Keratinocyte (primary cell): ENCODE measurements around the gene SHROOM4. TPM values are rescaled to one million over a fixed set of nuclear protein-coding genes. Genes with fewer than 3 reads are reported as not detected.

Experiments used
- DNase-seq: peaks from one replicate; pipeline ENCODE4 v3.0.0-alpha.2; 2011; ENCODE audit warnings: low read depth, missing footprints, low spot score
- FAIRE-seq: peaks from 2 replicates; lab custom pipeline; 2011; peaks lifted over from hg19 to GRCh38; lab: Jason Lieb, UNC
- H2AFZ ChIP-seq: 2 replicates; pipeline ENCODE4 v1.6.0; 2012; ENCODE audit warnings: low read length, control low read depth, inconsistent platforms; ENCODE audit not compliant: control insufficient read depth
- H3K27ac ChIP-seq: 2 replicates; pipeline ENCODE4 v1.5.1; 2011; ENCODE audit warnings: low read length; ENCODE audit not compliant: control insufficient read depth, insufficient read depth
- H3K27me3 ChIP-seq: 3 replicates; pipeline ENCODE4 v1.6.0; 2011; ENCODE audit warnings: low read length; ENCODE audit not compliant: control insufficient read depth, insufficient read depth; ENCODE audit errors: extremely low read depth
- H3K36me3 ChIP-seq, 2 experiments: 2 replicates in 1 of 2; 3 replicates in 1 of 2; pipeline ENCODE4 v1.5.1; 2011; ENCODE audit warnings: low read length in 2 of 2, mild to moderate bottlenecking in 1 of 2; ENCODE audit not compliant: control insufficient read depth in 2 of 2, insufficient read depth in 2 of 2; ENCODE audit errors: extremely low read depth in 1 of 2
- H3K4me1 ChIP-seq: 3 replicates; pipeline ENCODE4 v1.5.1; 2011; ENCODE audit warnings: low read length; ENCODE audit not compliant: control insufficient read depth, insufficient read depth; ENCODE audit errors: extremely low read depth
- H3K4me2 ChIP-seq: 3 replicates; pipeline ENCODE4 v1.6.0; 2011; ENCODE audit warnings: low read depth, low read length; ENCODE audit not compliant: control insufficient read depth, insufficient read depth; ENCODE audit errors: extremely low read depth
- H3K4me3 ChIP-seq, 3 experiments: fragments of 200-600 bp in 1 of 3; sonication (generic) in 1 of 3; 2 replicates in 2 of 3; 3 replicates in 1 of 3; pipeline ENCODE4 v1.5.1; 2011 to 2016; ENCODE audit warnings: low read length in 3 of 3, mild to moderate bottlenecking in 3 of 3, control low read depth in 2 of 3, inconsistent platforms in 1 of 3, low read depth in 1 of 3, mixed read lengths in 1 of 3, mixed run types in 1 of 3, moderate library complexity in 1 of 3; ENCODE audit not compliant: control insufficient read depth in 2 of 3, insufficient read depth in 2 of 3; ENCODE audit errors: extremely low read depth in 1 of 3
- H3K79me2 ChIP-seq: 2 replicates; pipeline ENCODE4 v1.6.0; 2012; ENCODE audit warnings: low read length; ENCODE audit not compliant: control insufficient read depth, insufficient read depth
- H3K9ac ChIP-seq: 3 replicates; pipeline ENCODE4 v1.6.0; 2011; ENCODE audit warnings: low read length; ENCODE audit not compliant: control insufficient read depth, insufficient read depth; ENCODE audit errors: extremely low read depth
- H3K9me1 ChIP-seq: 3 replicates; pipeline ENCODE4 v1.6.0; 2011; ENCODE audit warnings: low read length; ENCODE audit not compliant: control insufficient read depth, insufficient read depth; ENCODE audit errors: extremely low read depth
- H3K9me3 ChIP-seq: 2 replicates; pipeline ENCODE4 v1.5.1; 2012; ENCODE audit warnings: low read depth, low read length; ENCODE audit not compliant: control insufficient read depth
- H4K20me1 ChIP-seq: 3 replicates; pipeline ENCODE4 v1.6.0; 2011; ENCODE audit warnings: low read length; ENCODE audit not compliant: control insufficient read depth, insufficient read depth; ENCODE audit errors: extremely low read depth
- CTCF ChIP-seq, 3 experiments: IDR thresholded peaks in 1 of 3; conservative IDR thresholded peaks in 1 of 3; optimal IDR thresholded peaks in 1 of 3; 2 replicates in 2 of 3; 3 replicates in 1 of 3; pipeline versions ENCODE3 to v1.5.1; 2011; ENCODE audit warnings: low read length in 3 of 3, mild to moderate bottlenecking in 3 of 3, moderate library complexity in 2 of 3, control low read depth in 1 of 3, inconsistent platforms in 1 of 3; ENCODE audit not compliant: insufficient read depth in 2 of 3; ENCODE audit errors: extremely low read depth in 1 of 3
- EZH2 ChIP-seq: IDR thresholded peaks from one replicate; pipeline ENCODE4 v1.6.1; 2012; ENCODE audit warnings: inconsistent platforms, mild to moderate bottlenecking, low read length, moderate library complexity
- dilution Hi-C: fragments of 300-500 bp; cut with MboI; formaldehyde crosslinking; loops from one replicate; pipeline ENCODE4 v1.7.0; 2020; ENCODE audit warnings: low sequenced_read_pairs; ENCODE audit not compliant: extremely low pct_ligation_motif_present
- polyA plus RNA-seq, 5 experiments: library from polyadenylated mRNA; depleted of rRNA in 3 of 5; stranded (reverse) in 3 of 5; stranded (forward) in 1 of 5; unstranded in 1 of 5; fragments of >200 nt; gene quantifications; 1 replicate in 1 of 5; 2 replicates in 3 of 5; 3 replicates in 1 of 5; pipeline versions ENCODE4 v1.2.1 to v1.2.3, GENCODE V29; 2011 to 2012; ENCODE audit warnings: missing spikeins in 2 of 5, low read depth in 1 of 5, low replicate concordance in 1 of 5

The SHROOM4 gene
- polyA plus RNA-seq, 1 donor (not counting 4 experiments of a cell fraction or from before 2014, with no cell fraction given), result 0.50 TPM

DNA sequence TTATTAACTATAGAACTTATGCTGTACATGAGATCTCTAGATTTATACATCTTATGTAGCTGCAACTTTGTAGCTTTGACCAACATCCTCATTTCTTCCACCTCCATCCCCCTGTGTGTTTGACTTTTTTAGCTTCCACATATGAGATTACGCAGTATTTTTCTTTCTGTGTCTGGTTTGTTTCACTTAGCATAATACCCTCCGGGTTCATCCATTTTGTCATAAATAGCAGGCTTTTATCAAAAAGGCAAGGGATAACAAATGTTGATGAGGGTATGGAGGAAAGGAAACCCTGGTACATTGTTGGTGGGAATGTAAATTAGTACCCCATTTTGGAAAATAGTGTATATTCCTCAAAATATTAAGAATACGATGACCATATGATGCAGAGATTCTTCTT is 227.0 kb downstream of the SHROOM4 start:
- H3K9ac ChIP-seq, result no peak overlapping the region
- H3K9me1 ChIP-seq, result no peaks in the 10 kb centered on the region
- no peak overlapping the region for H2AFZ ChIP-seq
- DNase-seq, result no peak
- TF ChIP-seq CTCF (optimal IDR thresholded peaks at IDR 0.05 in 1 of 3, IDR thresholded peaks at IDR 0.05 in 1 of 3, conservative IDR thresholded peaks at IDR 0.05 in 1 of 3; ENCODE audit: extremely low read depth in 1 of 3, insufficient read depth in 2 of 3, low read length in 3 of 3) (no peak), EZH2 (no peak)
- no peaks in the 10 kb centered on the region for H3K4me1 ChIP-seq
- no peak overlapping the region for H3K27ac ChIP-seq
- no peaks in the 10 kb centered on the region for H3K9me3 ChIP-seq
- no peak overlapping the region for H3K4me2 ChIP-seq
- dilution Hi-C loops, result no loop called here
- H4K20me1 ChIP-seq, result no peaks in the 10 kb centered on the region
- no peak overlapping the region for H3K4me3 ChIP-seq
- FAIRE-seq, result no peak
- H3K27me3 ChIP-seq, result no peaks in the 10 kb centered on the region
- no peaks in the 10 kb centered on the region for H3K36me3 ChIP-seq
- H3K79me2 ChIP-seq, result no peaks in the 10 kb centered on the region

DNA sequence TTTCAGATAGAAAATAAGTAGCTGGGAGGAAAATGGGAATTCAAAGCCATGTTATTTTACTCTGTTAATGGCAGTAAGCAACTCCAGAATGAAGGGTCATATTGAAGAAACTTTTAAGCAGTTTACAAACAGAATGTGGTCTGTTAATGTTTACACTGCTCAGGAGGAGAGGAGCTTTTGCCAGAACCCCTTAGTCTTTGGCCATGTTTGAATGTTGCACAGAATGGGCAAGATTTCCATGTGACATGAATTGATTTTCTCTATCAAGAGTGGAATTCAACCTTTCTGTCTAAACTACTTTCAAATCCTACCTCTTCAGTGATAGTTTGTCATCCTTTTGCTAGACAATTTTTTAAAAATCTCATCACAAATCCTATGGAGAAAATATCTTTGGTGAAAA is 227.6 kb downstream of the SHROOM4 start:
- Histone ChIP-seq H3K27ac (no peak overlapping the region), H2AFZ (no peak overlapping the region), H3K4me2 (no peak overlapping the region), H3K9me1 (no peaks in the 10 kb centered on the region), H3K4me1 (no peaks in the 10 kb centered on the region), H3K36me3 (no peaks in the 10 kb centered on the region), H4K20me1 (no peaks in the 10 kb centered on the region), H3K79me2 (no peaks in the 10 kb centered on the region), H3K4me3 (no peak overlapping the region), H3K9ac (no peak overlapping the region), H3K27me3 (no peaks in the 10 kb centered on the region), H3K9me3 (no peaks in the 10 kb centered on the region)
- no peak for FAIRE-seq
- DNase-seq, result no peak
- TF ChIP-seq CTCF (optimal IDR thresholded peaks at IDR 0.05 in 1 of 3, IDR thresholded peaks at IDR 0.05 in 1 of 3, conservative IDR thresholded peaks at IDR 0.05 in 1 of 3; ENCODE audit: extremely low read depth in 1 of 3, insufficient read depth in 2 of 3, low read length in 3 of 3) (no peak), EZH2 (no peak)
- dilution Hi-C loops, result no loop called here
